ENCODE data around the gene GALT. TPM values are rescaled to one million over a fixed set of nuclear protein-coding genes. Genes with fewer than 3 reads are reported as not detected.

GALT gene
- total and polyA plus RNA-seq, 2 of the 13 experiments (the other 11 are each of a cell fraction or from before 2014, with no cell fraction given) = 40.4 to 46.3 TPM

- TF ChIP-seq CTCF (CRISPR knock-in tag; IDR thresholded peaks at IDR 0.05) (peak; percentile 99), ZNF572 (CRISPR knock-in tag; IDR thresholded peaks at IDR 0.05) (no peak), ZNF609 (CRISPR knock-in tag; IDR thresholded peaks at IDR 0.05; ENCODE audit: borderline replicate concordance) (no peak), MYC (CRISPR knock-in tag; IDR thresholded peaks at IDR 0.05; ENCODE audit: borderline replicate concordance) (no peak), SMAD3 (CRISPR knock-in tag; IDR thresholded peaks at IDR 0.05) (peak; percentile 57; the same call in 1 of the 2 replicates), NFE2 (CRISPR knock-in tag; IDR thresholded peaks at IDR 0.05) (no peak), ARID4A (CRISPR knock-in tag; IDR thresholded peaks at IDR 0.05; ENCODE audit: borderline replicate concordance) (peak; percentile 19; the same call in 1 of the 2 replicates), ADNP (CRISPR knock-in tag; IDR thresholded peaks at IDR 0.05) (no peak), ZNF574 (CRISPR knock-in tag; IDR thresholded peaks at IDR 0.05) (peak; percentile 63), FUBP1 (CRISPR knock-in tag; IDR thresholded peaks at IDR 0.05; ENCODE audit: borderline replicate concordance) (no peak), ZNF550 (CRISPR knock-in tag; IDR thresholded peaks at IDR 0.05; ENCODE audit: borderline replicate concordance) (no peak)
These were observed 28.7 kb downstream of the GALT start (continued) for GRCh38 chr9:34675048-34675714.

Measured in HepG2 (cell line).